ENCODE results near the gene PAQR3.
A peak's percentile ranks its signal among the peaks of the same experiment; 100 is the strongest.
"Not testable (repeated sequence)": the region's sequence is repeated elsewhere in the genome, so short reads cannot be mapped to it uniquely, and the experiment has no call there.

The PAQR3 gene

DNA sequence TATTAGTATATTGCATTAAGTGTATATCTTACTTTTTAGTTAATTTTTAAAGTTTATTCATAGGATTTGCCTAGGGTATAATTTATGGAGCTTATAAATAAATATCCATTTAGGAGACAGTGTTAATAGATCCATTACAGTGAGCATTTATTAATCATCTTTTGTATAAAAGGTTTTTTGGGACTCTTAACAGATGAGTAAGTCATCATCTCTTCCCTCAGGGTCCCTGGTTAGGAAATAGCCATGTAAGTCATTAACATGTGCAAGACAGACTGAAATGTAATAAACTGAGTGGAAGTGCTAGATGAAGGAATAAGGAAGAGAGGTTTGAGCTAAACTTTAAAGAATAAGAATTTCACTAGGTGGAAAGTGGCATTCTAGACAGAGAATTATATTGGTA, 69.2 kb downstream of the PAQR3 start:
- TF ChIP-seq ZFX (IDR thresholded peaks at IDR 0.05) (no peak), CTCF (conservative IDR thresholded peaks at IDR 0.05) (no peak)

DNA sequence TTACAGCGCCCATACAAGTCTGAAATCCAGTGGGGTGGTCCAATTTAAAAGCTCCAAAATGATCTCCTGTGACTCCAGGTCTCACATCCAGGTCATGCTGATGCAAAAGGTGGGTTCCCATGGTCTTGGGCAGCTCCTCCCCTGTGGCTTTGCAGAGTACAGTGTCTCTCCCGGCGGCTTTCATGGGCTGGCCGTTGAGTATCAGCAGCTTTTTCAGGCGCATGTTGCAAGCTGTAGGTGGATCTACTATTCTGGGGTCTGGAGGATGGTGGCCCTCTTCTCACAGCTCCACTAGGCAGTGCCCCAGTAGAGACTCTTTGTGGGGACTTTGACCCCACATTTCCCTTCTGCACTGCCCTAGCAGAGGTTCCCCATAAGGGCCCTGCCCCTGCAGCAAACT, 70.5 kb downstream of the PAQR3 start:
- H3K27ac ChIP-seq, result not testable (repeated sequence)

More for the DNA sequence above, 69.2 kb downstream of the PAQR3 start:
- no peak overlapping the region for H3K27ac ChIP-seq

DNA sequence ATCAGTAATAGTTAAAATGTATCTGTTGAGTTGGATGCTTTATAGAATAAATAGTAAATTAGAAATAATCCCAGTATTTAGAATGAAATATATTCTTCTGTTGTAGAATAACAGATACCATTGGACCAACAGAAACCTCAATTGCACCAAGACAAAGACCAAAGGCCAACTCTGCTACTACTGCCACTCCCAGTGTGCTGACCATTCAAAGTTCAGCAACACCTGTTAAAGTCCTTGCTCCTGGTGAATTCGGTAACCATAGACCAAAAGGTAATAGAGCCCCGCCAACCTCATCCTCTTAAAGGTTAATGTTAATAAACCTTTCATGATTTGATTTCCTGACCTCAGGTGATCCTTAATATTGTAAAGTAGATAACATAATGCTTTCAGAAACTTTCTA, 73.8 kb downstream of the PAQR3 start:
- H3K27ac ChIP-seq, result no peak overlapping the region
- TF ChIP-seq ZFX (IDR thresholded peaks at IDR 0.05), result no peak
- TF ChIP-seq CTCF (conservative IDR thresholded peaks at IDR 0.05), result no peak

DNA sequence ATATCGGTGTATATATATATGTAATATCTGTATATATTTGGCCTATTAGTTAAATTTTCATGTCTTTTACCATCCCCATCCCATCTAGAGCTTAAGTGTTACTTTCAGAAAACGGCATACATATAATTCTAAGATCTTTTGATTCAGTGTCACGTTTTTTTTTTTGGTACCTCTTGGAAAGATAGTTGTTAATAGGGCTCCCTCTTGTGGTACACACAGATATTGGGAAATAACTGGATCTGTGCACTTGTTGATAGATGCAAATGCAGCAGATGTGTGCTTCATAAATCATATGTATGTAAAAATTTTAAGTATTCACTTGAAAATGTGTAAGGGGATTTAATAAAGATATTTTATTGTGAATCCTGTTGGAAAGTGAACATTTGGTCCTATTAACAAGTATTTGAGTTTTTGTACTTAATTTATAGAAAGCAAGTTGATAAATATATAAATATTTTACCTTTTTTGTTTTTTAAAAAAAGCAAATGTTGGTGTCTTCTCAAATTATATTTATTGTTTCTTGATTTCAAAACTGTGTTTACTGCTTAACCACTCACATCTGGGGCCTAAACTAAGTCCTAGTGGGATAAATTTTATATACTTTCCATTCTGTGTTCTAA, 74.7 kb downstream of the PAQR3 start:
- no peak for TF ChIP-seq ZFX (IDR thresholded peaks at IDR 0.05)
- peak; percentile 78 for TF ChIP-seq CTCF (conservative IDR thresholded peaks at IDR 0.05)
- H3K27ac ChIP-seq, result no peak overlapping the region

DNA sequence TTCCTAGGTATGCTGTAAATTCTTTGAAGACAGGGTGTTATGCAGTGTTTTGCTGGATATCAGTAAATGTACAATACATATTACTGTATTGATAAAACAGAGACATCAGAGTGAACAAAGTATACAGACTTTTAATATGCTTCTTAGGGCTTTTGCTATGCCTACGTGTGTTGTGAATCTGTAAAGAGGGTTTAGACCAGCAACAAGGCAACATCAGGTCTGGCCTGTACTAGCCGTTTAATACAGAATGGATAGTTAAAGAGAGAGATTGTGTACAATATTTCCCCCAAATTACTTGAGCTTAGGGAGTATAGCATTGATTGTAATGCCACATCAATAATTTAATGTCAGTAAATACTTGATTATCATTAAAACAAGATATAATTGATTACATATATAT, 75.2 kb downstream of the PAQR3 start:
- H3K27ac ChIP-seq, result no peak overlapping the region
- TF ChIP-seq CTCF (conservative IDR thresholded peaks at IDR 0.05) (no peak), ZFX (IDR thresholded peaks at IDR 0.05) (no peak)

- H3K27ac ChIP-seq, result no peak overlapping the region
- TF ChIP-seq CTCF (conservative IDR thresholded peaks at IDR 0.05) (no peak), ZFX (IDR thresholded peaks at IDR 0.05) (no peak)
Observed at GRCh38 chr4:78863254-78863869, 75.9 kb downstream of the PAQR3 start.

DNA sequence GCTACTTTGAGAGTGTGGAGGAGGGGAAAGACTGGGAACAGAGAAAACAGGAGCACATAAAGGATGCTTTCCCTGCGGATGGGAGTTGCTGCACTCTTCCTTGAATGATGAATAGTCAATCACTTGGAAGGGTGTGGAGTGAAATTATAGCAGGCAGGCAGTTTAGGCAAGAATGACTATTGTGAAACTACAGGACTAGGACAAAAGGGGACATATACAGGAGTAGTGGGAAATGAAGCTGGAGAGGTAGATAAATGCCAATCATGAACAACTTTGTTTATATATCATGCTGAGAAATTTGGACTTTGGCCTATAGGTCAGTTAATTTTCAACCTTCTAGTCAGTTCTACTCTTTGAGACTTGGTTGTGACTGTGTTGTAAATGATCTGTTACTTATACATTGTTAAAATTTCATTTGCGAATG, 76.9 kb downstream of the PAQR3 start:
- H3K27ac ChIP-seq, result no peak overlapping the region
- TF ChIP-seq CTCF (conservative IDR thresholded peaks at IDR 0.05), result no peak
- TF ChIP-seq ZFX (IDR thresholded peaks at IDR 0.05), result no peak
